ENCODE results near the gene ABTB2. TPM values are rescaled to one million over a fixed set of nuclear protein-coding genes. Genes with fewer than 3 reads are reported as not detected.
A peak's percentile ranks its signal among the peaks of the same experiment; 100 is the strongest.

Gene ABTB2
- polyA plus RNA-seq, 1 donor (not counting 4 experiments of a cell fraction or from before 2014, with no cell fraction given) = 1.0 TPM

GRCh38 chr11:34199525-34199924, 158.3 kb downstream of the ABTB2 start:
- Histone ChIP-seq H3K9me3 (ENCODE audit: control insufficient read depth, low read depth, low read length) (no peaks in the 10 kb centered on the region), H2AFZ (ENCODE audit: control insufficient read depth, low read length) (no peak overlapping the region), H3K4me2 (ENCODE audit: control insufficient read depth, extremely low read depth, insufficient read depth, low read depth, low read length) (no peak overlapping the region), H4K20me1 (ENCODE audit: control insufficient read depth, extremely low read depth, insufficient read depth, low read length) (no peaks in the 10 kb centered on the region), H3K36me3 (ENCODE audit: control insufficient read depth in 2 of 2, extremely low read depth in 1 of 2, insufficient read depth in 2 of 2, low read length in 2 of 2) (peaks cover 0 to 2% of the 10 kb centered on the region in 2 experiments), H3K27me3 (ENCODE audit: control insufficient read depth, extremely low read depth, insufficient read depth, low read length) (no peaks in the 10 kb centered on the region), H3K79me2 (ENCODE audit: control insufficient read depth, insufficient read depth, low read length) (no peaks in the 10 kb centered on the region), H3K4me1 (ENCODE audit: control insufficient read depth, extremely low read depth, insufficient read depth, low read length) (peaks cover 6% of the 10 kb centered on the region), H3K9me1 (ENCODE audit: control insufficient read depth, extremely low read depth, insufficient read depth, low read length) (no peaks in the 10 kb centered on the region), H3K4me3 (ENCODE audit: control insufficient read depth in 2 of 3, extremely low read depth in 1 of 3, insufficient read depth in 2 of 3, low read depth in 1 of 3, low read length in 3 of 3) (no peak overlapping the region), H3K9ac (ENCODE audit: control insufficient read depth, extremely low read depth, insufficient read depth, low read length) (no peak overlapping the region), H3K27ac (ENCODE audit: control insufficient read depth, insufficient read depth, low read length) (no peak overlapping the region)
- TF ChIP-seq CTCF (optimal IDR thresholded peaks at IDR 0.05 in 1 of 3, IDR thresholded peaks at IDR 0.05 in 1 of 3, conservative IDR thresholded peaks at IDR 0.05 in 1 of 3; ENCODE audit: extremely low read depth in 1 of 3, insufficient read depth in 2 of 3, low read length in 3 of 3) = no peak
- no peak for TF ChIP-seq EZH2 (IDR thresholded peaks at IDR 0.05; ENCODE audit: low read length)
- DNase-seq (ENCODE audit: low read depth, low spot score) (no peak), FAIRE-seq (peak; percentile 5)
- dilution Hi-C loops (cut with MboI; ENCODE audit: extremely low pct_ligation_motif_present, low sequenced_read_pairs) = no loop called here

GRCh38 chr11:34198523-34198922, 159.3 kb downstream of the ABTB2 start:
- H3K4me1 ChIP-seq (ENCODE audit: control insufficient read depth, extremely low read depth, insufficient read depth, low read length) = peaks cover 2% of the 10 kb centered on the region
- no peak overlapping the region for H3K4me3 ChIP-seq (ENCODE audit: control insufficient read depth in 2 of 3, extremely low read depth in 1 of 3, insufficient read depth in 2 of 3, low read depth in 1 of 3, low read length in 3 of 3)
- no peak overlapping the region for H3K9ac ChIP-seq (ENCODE audit: control insufficient read depth, extremely low read depth, insufficient read depth, low read length)
- no peaks in the 10 kb centered on the region for H3K9me1 ChIP-seq (ENCODE audit: control insufficient read depth, extremely low read depth, insufficient read depth, low read length)
- H3K27me3 ChIP-seq (ENCODE audit: control insufficient read depth, extremely low read depth, insufficient read depth, low read length) = no peaks in the 10 kb centered on the region
- H4K20me1 ChIP-seq (ENCODE audit: control insufficient read depth, extremely low read depth, insufficient read depth, low read length) = no peaks in the 10 kb centered on the region
- TF ChIP-seq CTCF (optimal IDR thresholded peaks at IDR 0.05 in 1 of 3, IDR thresholded peaks at IDR 0.05 in 1 of 3, conservative IDR thresholded peaks at IDR 0.05 in 1 of 3; ENCODE audit: extremely low read depth in 1 of 3, insufficient read depth in 2 of 3, low read length in 3 of 3) (no peak), EZH2 (IDR thresholded peaks at IDR 0.05; ENCODE audit: low read length) (no peak)
- H3K79me2 ChIP-seq (ENCODE audit: control insufficient read depth, insufficient read depth, low read length) = no peaks in the 10 kb centered on the region
- no peaks in the 10 kb centered on the region for H3K9me3 ChIP-seq (ENCODE audit: control insufficient read depth, low read depth, low read length)
- FAIRE-seq (no peak), DNase-seq (ENCODE audit: low read depth, low spot score) (no peak)
- H2AFZ ChIP-seq (ENCODE audit: control insufficient read depth, low read length) = no peak overlapping the region
- no peak overlapping the region for H3K27ac ChIP-seq (ENCODE audit: control insufficient read depth, insufficient read depth, low read length)
- dilution Hi-C loops (cut with MboI; ENCODE audit: extremely low pct_ligation_motif_present, low sequenced_read_pairs) = no loop called here
- H3K36me3 ChIP-seq (ENCODE audit: control insufficient read depth in 2 of 2, extremely low read depth in 1 of 2, insufficient read depth in 2 of 2, low read length in 2 of 2) = peaks cover 0 to 2% of the 10 kb centered on the region in 2 experiments
- no peak overlapping the region for H3K4me2 ChIP-seq (ENCODE audit: control insufficient read depth, extremely low read depth, insufficient read depth, low read depth, low read length)

Data from keratinocyte (primary cell).